RWPE2 (cell line): ENCODE data around the gene ANKRD33B.
A peak's percentile ranks its signal among the peaks of the same experiment; 100 is the strongest.

Experiments used
- ATAC-seq: fragments of 200-7000 bp; cut with Tn5 transposase; 3 replicates; pipeline ENCODE4 v1.9.1; 2021; ENCODE audit warnings: low read depth
- DNase-seq: peaks from one replicate; pipeline ENCODE4 v3.0.0-alpha.2; 2020; ENCODE audit warnings: low spot score
- H3K27ac ChIP-seq: fragments of 450-650 bp; 2 replicates; pipeline ENCODE4 v1.5.1; 2017; ENCODE audit warnings: mild to moderate bottlenecking; ENCODE audit not compliant: poor library complexity, severe bottlenecking
- H3K27me3 ChIP-seq: fragments of 250-450 bp; sonication (Bioruptor Pico); 2 replicates; pipeline ENCODE4 v1.5.1; 2021; ENCODE audit warnings: mild to moderate bottlenecking, moderate library complexity; ENCODE audit not compliant: insufficient read depth, poor library complexity, severe bottlenecking
- H3K36me3 ChIP-seq: fragments of 250-450 bp; sonication (Bioruptor Pico); 2 replicates; pipeline ENCODE4 v1.5.1; 2020; ENCODE audit warnings: low read depth, mild to moderate bottlenecking, moderate library complexity
- H3K4me1 ChIP-seq: fragments of 250-450 bp; sonication (Bioruptor Pico); 2 replicates; pipeline ENCODE4 v1.5.1; 2021; ENCODE audit warnings: mild to moderate bottlenecking, moderate library complexity; ENCODE audit not compliant: insufficient read depth, poor library complexity, severe bottlenecking
- H3K4me3 ChIP-seq: fragments of 250-450 bp; sonication (Bioruptor Pico); 2 replicates; pipeline ENCODE4 v1.5.1; 2021; ENCODE audit warnings: mild to moderate bottlenecking, moderate library complexity; ENCODE audit not compliant: severe bottlenecking
- H3K9me3 ChIP-seq: fragments of 250-450 bp; sonication (Bioruptor Pico); 2 replicates; pipeline ENCODE4 v1.5.1; 2021; ENCODE audit warnings: mild to moderate bottlenecking, moderate library complexity; ENCODE audit not compliant: severe bottlenecking
- TF ChIP-seq, protein P1 (sequence below): fragments of 450-650 bp; IDR thresholded peaks from one replicate; pipeline ENCODE4 v1.5.1; 2017; ENCODE audit warnings: mild to moderate bottlenecking, moderate library complexity; ENCODE audit not compliant: poor library complexity, severe bottlenecking

ANKRD33B gene

DNA sequence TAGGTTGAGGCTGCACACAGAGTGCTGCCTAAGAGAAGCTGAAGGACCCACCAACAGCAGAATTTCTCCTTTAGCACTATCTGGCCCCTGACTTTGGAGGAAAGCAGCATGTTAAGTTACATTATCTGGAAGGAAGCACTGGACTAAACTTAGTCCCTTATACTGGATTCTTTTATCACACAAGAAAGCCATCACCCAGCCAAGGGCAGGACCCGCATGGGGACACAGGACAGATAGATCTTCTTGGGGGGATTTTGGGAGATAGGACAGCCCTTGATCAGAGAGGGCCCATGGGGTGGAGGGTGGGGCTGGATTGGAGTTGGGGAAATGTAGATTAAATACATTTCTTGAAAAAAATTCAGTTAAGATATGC lies 14.4 kb downstream of the ANKRD33B start:
- Histone ChIP-seq H3K4me3 (no peak overlapping the region), H3K4me1 (peaks cover 6% of the 10 kb centered on the region), H3K36me3 (no peaks in the 10 kb centered on the region), H3K27me3 (no peaks in the 10 kb centered on the region), H3K9me3 (no peaks in the 10 kb centered on the region), H3K27ac (no peak overlapping the region)
- no peak for DNase-seq
- TF ChIP-seq, protein P1, sequence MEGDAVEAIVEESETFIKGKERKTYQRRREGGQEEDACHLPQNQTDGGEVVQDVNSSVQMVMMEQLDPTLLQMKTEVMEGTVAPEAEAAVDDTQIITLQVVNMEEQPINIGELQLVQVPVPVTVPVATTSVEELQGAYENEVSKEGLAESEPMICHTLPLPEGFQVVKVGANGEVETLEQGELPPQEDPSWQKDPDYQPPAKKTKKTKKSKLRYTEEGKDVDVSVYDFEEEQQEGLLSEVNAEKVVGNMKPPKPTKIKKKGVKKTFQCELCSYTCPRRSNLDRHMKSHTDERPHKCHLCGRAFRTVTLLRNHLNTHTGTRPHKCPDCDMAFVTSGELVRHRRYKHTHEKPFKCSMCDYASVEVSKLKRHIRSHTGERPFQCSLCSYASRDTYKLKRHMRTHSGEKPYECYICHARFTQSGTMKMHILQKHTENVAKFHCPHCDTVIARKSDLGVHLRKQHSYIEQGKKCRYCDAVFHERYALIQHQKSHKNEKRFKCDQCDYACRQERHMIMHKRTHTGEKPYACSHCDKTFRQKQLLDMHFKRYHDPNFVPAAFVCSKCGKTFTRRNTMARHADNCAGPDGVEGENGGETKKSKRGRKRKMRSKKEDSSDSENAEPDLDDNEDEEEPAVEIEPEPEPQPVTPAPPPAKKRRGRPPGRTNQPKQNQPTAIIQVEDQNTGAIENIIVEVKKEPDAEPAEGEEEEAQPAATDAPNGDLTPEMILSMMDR, result no peak
- no peak for ATAC-seq

- H3K36me3 ChIP-seq, result no peaks in the 10 kb centered on the region
- no peak overlapping the region for H3K27ac ChIP-seq
- H3K27me3 ChIP-seq, result no peaks in the 10 kb centered on the region
- peaks cover 6% of the 10 kb centered on the region for H3K4me1 ChIP-seq
- ATAC-seq (no peak), DNase-seq (no peak)
- H3K9me3 ChIP-seq, result no peaks in the 10 kb centered on the region
- H3K4me3 ChIP-seq, result no peak overlapping the region
- TF ChIP-seq, protein P1, result no peak
Observed at GRCh38 chr5:10578869-10579268, 15.0 kb downstream of the ANKRD33B start.

GRCh38 chr5:10579536-10580521 lies 16.0 kb downstream of the ANKRD33B start:
- no peaks in the 10 kb centered on the region for H3K9me3 ChIP-seq
- H3K4me1 ChIP-seq, result peaks cover 6% of the 10 kb centered on the region
- DNase-seq (no peak), ATAC-seq (no peak)
- H3K36me3 ChIP-seq, result no peaks in the 10 kb centered on the region
- TF ChIP-seq, protein P1, result no peak
- H3K4me3 ChIP-seq, result no peak overlapping the region
- no peaks in the 10 kb centered on the region for H3K27me3 ChIP-seq
- no peak overlapping the region for H3K27ac ChIP-seq

GRCh38 chr5:10580531-10581423 lies 16.9 kb downstream of the ANKRD33B start:
- Histone ChIP-seq H3K4me1 (peaks cover 6% of the 10 kb centered on the region), H3K4me3 (no peak overlapping the region), H3K27me3 (no peaks in the 10 kb centered on the region), H3K9me3 (no peaks in the 10 kb centered on the region), H3K36me3 (no peaks in the 10 kb centered on the region), H3K27ac (no peak overlapping the region)
- TF ChIP-seq, protein P1, result no peak
- ATAC-seq, result no peak
- DNase-seq, result peak; percentile 40
